ENCODE data around the gene PRR36. TPM values are rescaled to one million over a fixed set of nuclear protein-coding genes. Genes with fewer than 3 reads are reported as not detected.
"Not testable (repeated sequence)": the region's sequence is repeated elsewhere in the genome, so short reads cannot be mapped to it uniquely, and the experiment has no call there.

Gene PRR36
- total RNA-seq, 1 donor from 2014 or later: not detected

- Histone ChIP-seq H3K27me3 (no peaks in the 10 kb centered on the region), H3K36me3 (no peaks in the 10 kb centered on the region), H3K4me3 (no peak overlapping the region), H3K4me1 (peaks cover 30% of the 10 kb centered on the region), H3K9me3 (no peaks in the 10 kb centered on the region), H3K27ac (no peak overlapping the region)
- TF ChIP-seq POLR2A (IDR thresholded peaks at IDR 0.05) (no peak), POLR2AphosphoS5 (IDR thresholded peaks at IDR 0.05; ENCODE audit: insufficient read depth in 1 of 2, low read depth in 1 of 2) (no peak)
- no peak for DNase-seq (ENCODE audit: extremely low spot score in 2 of 2)
- intact Hi-C loops (cut with DNase I): no loop called here
These were observed 24.8 kb upstream of the PRR36 start for GRCh38 chr19:7898967-7899366.

- Histone ChIP-seq H3K27ac (no peak overlapping the region), H3K9me3 (no peaks in the 10 kb centered on the region), H3K4me3 (no peak overlapping the region), H3K4me1 (peaks cover 21% of the 10 kb centered on the region), H3K27me3 (no peaks in the 10 kb centered on the region), H3K36me3 (no peaks in the 10 kb centered on the region)
- intact Hi-C loops (cut with DNase I): no loop called here
- TF ChIP-seq POLR2A (IDR thresholded peaks at IDR 0.05) (no peak), CTCF (IDR thresholded peaks at IDR 0.05) (no peak), POLR2AphosphoS5 (IDR thresholded peaks at IDR 0.05; ENCODE audit: insufficient read depth in 1 of 2, low read depth in 1 of 2) (no peak)
- no peak for DNase-seq (ENCODE audit: extremely low spot score in 2 of 2)
These were observed 23.1 kb upstream of the PRR36 start for GRCh38 chr19:7897292-7897691.

- intact Hi-C loops (cut with DNase I): no loop called here
- no peak for DNase-seq (ENCODE audit: extremely low spot score in 2 of 2)
- Histone ChIP-seq H3K36me3 (no peaks in the 10 kb centered on the region), H3K4me3 (no peak overlapping the region), H3K27me3 (no peaks in the 10 kb centered on the region), H3K4me1 (peaks cover 15% of the 10 kb centered on the region), H3K9me3 (no peaks in the 10 kb centered on the region), H3K27ac (no peak overlapping the region)
- TF ChIP-seq POLR2AphosphoS5 (IDR thresholded peaks at IDR 0.05; ENCODE audit: insufficient read depth in 1 of 2, low read depth in 1 of 2): no peak
- no peak for TF ChIP-seq POLR2A (IDR thresholded peaks at IDR 0.05)
- TF ChIP-seq CTCF (IDR thresholded peaks at IDR 0.05): no peak
These were observed 21.4 kb upstream of the PRR36 start for GRCh38 chr19:7895565-7895964.

- H3K4me1 ChIP-seq: peaks cover 7% of the 10 kb centered on the region
- TF ChIP-seq POLR2AphosphoS5 (IDR thresholded peaks at IDR 0.05; ENCODE audit: insufficient read depth in 1 of 2, low read depth in 1 of 2) (no peak), POLR2A (IDR thresholded peaks at IDR 0.05) (no peak), CTCF (IDR thresholded peaks at IDR 0.05) (no peak)
- no peak for DNase-seq (ENCODE audit: extremely low spot score in 2 of 2)
- no peaks in the 10 kb centered on the region for H3K27me3 ChIP-seq
- H3K9me3 ChIP-seq: no peaks in the 10 kb centered on the region
- intact Hi-C loops (cut with DNase I): no loop called here
- no peak overlapping the region for H3K27ac ChIP-seq
- no peak overlapping the region for H3K4me3 ChIP-seq
- H3K36me3 ChIP-seq: no peaks in the 10 kb centered on the region
These were observed 20.6 kb upstream of the PRR36 start for GRCh38 chr19:7894612-7895309.

GRCh38 chr19:7893362-7894101, 19.3 kb upstream of the PRR36 start:
- H3K4me3 ChIP-seq; H3K9me3 ChIP-seq; H3K27ac ChIP-seq; intact Hi-C loops (cut with DNase I); H3K27me3 ChIP-seq; DNase-seq (ENCODE audit: extremely low spot score in 2 of 2); H3K36me3 ChIP-seq: not testable (repeated sequence)
- peaks cover 12% of the 10 kb centered on the region for H3K4me1 ChIP-seq

- TF ChIP-seq CTCF (IDR thresholded peaks at IDR 0.05) (no peak), POLR2AphosphoS5 (IDR thresholded peaks at IDR 0.05; ENCODE audit: insufficient read depth in 1 of 2, low read depth in 1 of 2) (peak in 1 of 2 donors; percentile 4)
- Histone ChIP-seq H3K27me3 (no peaks in the 10 kb centered on the region), H3K27ac (peak overlapping the region; percentile 52), H3K9me3 (no peaks in the 10 kb centered on the region), H3K4me1 (peaks cover 15% of the 10 kb centered on the region), H3K4me3 (peak overlapping the region; percentile 30 to 50), H3K36me3 (no peaks in the 10 kb centered on the region)
- no peak for DNase-seq (ENCODE audit: extremely low spot score in 2 of 2)
- intact Hi-C loops (cut with DNase I): no loop called here
These were observed 14.6 kb upstream of the PRR36 start for GRCh38 chr19:7888826-7889217.

All from vagina (tissue), 2 donors.